ENCODE measurements around the gene ARID5A. TPM values are rescaled to one million over a fixed set of nuclear protein-coding genes. Genes with fewer than 3 reads are reported as not detected.
"Not testable (repeated sequence)": the region's sequence is repeated elsewhere in the genome, so short reads cannot be mapped to it uniquely, and the experiment has no call there.

The ARID5A gene
- total RNA-seq, 1 donor = 7.6 TPM

DNA sequence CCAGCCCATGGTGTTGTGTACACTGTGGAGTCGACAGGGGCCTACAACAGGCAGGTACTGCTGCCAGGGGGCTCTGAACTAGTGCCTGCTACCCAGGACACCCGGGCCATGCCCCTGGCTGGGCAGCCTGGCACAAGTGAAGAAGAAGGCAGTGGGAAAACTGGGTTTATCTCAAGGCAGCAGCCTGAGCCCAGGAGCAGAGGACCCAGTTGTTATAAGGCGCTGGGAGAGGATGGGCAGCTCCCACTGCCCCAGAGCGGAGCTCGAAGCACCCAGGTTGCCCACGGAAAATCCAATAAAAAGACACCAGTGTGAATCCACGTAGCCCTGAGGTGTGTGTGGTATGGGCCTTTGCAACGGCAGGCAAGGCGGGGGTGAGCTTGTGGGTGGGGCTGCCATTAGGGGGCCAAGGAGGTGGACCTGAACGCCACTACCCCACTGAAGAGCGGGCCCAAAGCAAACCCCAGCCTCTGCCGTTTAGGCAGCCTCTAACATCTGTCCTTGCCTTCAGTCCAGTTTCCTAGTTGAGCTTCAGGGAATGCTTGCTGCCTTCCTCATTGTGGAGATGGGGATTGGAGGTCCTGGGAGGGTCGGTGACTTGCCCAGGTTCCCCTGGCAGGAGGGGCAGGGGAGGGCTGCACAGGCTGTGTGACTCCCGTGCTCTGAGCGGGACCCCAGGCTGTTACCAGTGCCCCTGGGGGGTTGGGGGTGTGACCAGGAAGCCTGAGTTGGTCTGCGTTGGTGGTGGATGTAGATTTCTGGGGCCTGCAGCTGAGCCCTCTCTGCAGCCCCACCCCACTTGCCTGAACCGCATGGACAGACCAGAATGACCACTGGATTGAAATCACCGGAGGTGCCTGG is 16.0 kb downstream of the ARID5A start:
- no peak overlapping the region for H2AFZ ChIP-seq (ENCODE audit: low read length)
- TF ChIP-seq, protein P1, sequence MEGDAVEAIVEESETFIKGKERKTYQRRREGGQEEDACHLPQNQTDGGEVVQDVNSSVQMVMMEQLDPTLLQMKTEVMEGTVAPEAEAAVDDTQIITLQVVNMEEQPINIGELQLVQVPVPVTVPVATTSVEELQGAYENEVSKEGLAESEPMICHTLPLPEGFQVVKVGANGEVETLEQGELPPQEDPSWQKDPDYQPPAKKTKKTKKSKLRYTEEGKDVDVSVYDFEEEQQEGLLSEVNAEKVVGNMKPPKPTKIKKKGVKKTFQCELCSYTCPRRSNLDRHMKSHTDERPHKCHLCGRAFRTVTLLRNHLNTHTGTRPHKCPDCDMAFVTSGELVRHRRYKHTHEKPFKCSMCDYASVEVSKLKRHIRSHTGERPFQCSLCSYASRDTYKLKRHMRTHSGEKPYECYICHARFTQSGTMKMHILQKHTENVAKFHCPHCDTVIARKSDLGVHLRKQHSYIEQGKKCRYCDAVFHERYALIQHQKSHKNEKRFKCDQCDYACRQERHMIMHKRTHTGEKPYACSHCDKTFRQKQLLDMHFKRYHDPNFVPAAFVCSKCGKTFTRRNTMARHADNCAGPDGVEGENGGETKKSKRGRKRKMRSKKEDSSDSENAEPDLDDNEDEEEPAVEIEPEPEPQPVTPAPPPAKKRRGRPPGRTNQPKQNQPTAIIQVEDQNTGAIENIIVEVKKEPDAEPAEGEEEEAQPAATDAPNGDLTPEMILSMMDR (IDR thresholded peaks at IDR 0.05; ENCODE audit: extremely low read depth, low read depth, low read length) = no peak
- H3K36me3 ChIP-seq (ENCODE audit: insufficient read depth, low read length) = peaks cover 5% of the 10 kb centered on the region
- H3K4me1 ChIP-seq (ENCODE audit: insufficient read depth, low read length) = peaks cover 21% of the 10 kb centered on the region
- no peaks in the 10 kb centered on the region for H4K20me1 ChIP-seq (ENCODE audit: insufficient read depth, low read length)
- no peaks in the 10 kb centered on the region for H3K27me3 ChIP-seq (ENCODE audit: insufficient read depth, low read length)
- H3K4me2 ChIP-seq (ENCODE audit: insufficient read depth, low read length) = no peak overlapping the region
- H3K4me3 ChIP-seq (ENCODE audit: insufficient read depth, low read length) = no peak overlapping the region
- no peaks in the 10 kb centered on the region for H3K79me2 ChIP-seq (ENCODE audit: insufficient read depth, low read length)
- no peak overlapping the region for H3K27ac ChIP-seq (ENCODE audit: low read depth, low read length)
- H3K9me3 ChIP-seq (ENCODE audit: low read depth, low read length) = no peaks in the 10 kb centered on the region
- peak; percentile 57 for DNase-seq (ENCODE audit: insufficient read length, low spot score, missing footprints)

DNA sequence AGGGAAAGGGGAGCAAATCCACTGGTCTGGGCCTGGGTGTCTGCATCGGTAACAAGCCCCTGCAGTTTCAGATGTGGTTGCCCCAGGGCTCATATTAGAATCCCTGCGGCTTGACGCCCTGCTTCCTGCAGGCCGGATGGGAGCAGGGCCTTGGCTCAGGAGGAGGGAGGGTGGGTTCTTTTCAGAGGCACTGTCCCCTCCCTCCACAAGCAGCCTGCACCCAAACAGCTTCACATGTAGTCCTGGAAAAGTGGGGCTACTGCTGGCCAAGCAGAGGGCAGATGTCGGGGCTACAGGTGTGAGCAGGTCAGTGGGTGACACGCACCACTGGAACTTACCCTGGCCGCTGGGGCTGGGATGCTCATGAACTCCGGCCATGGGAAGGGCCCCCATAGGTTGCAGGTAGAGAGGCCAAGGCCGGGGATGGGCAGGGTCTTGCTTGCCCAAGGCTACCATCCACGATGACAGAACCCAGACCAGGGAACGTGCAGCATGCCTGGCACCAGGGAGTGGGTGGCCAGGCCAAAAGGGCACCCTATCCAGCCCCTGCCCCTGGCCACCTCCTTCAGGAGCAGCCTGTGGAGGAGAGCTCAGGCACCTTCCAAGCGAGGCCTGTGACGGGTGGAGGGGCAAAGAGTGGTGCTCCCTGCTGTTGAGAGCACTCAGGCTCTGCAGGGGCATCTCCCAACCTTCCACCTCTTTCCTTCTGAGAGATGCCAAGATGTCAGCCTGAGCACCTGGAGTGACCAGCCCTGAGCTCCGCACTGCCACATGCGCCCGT is 16.8 kb downstream of the ARID5A start:
- no peaks in the 10 kb centered on the region for H4K20me1 ChIP-seq (ENCODE audit: insufficient read depth, low read length)
- no peak overlapping the region for H3K4me2 ChIP-seq (ENCODE audit: insufficient read depth, low read length)
- no peaks in the 10 kb centered on the region for H3K27me3 ChIP-seq (ENCODE audit: insufficient read depth, low read length)
- TF ChIP-seq, protein P1 (IDR thresholded peaks at IDR 0.05; ENCODE audit: extremely low read depth, low read depth, low read length) = no peak
- DNase-seq (ENCODE audit: insufficient read length, low spot score, missing footprints) = peak; percentile 47
- no peak overlapping the region for H3K4me3 ChIP-seq (ENCODE audit: insufficient read depth, low read length)
- H3K27ac ChIP-seq (ENCODE audit: low read depth, low read length) = no peak overlapping the region
- H3K9me3 ChIP-seq (ENCODE audit: low read depth, low read length) = no peaks in the 10 kb centered on the region
- H2AFZ ChIP-seq (ENCODE audit: low read length) = no peak overlapping the region
- peaks cover 5% of the 10 kb centered on the region for H3K36me3 ChIP-seq (ENCODE audit: insufficient read depth, low read length)
- no peaks in the 10 kb centered on the region for H3K79me2 ChIP-seq (ENCODE audit: insufficient read depth, low read length)
- peaks cover 14% of the 10 kb centered on the region for H3K4me1 ChIP-seq (ENCODE audit: insufficient read depth, low read length)

DNA sequence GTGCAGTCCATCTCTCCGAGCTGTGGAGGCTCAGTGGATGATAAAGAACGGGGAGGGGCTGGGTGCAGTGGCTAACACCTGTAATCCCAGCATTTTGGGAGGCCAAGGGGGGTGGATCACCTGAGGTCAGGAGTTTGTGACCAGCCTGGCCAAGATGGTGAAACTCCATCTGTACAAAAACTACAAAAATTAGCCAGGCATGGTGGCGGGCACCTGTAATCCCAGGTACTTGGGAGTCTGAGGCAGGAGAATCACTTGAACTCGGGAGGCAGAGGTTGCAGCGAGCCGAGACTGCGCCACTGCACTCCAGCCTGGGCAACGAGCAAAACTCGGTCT is 17.4 kb downstream of the ARID5A start:
- H3K36me3 ChIP-seq (ENCODE audit: insufficient read depth, low read length); H3K79me2 ChIP-seq (ENCODE audit: insufficient read depth, low read length); H4K20me1 ChIP-seq (ENCODE audit: insufficient read depth, low read length); H3K9me3 ChIP-seq (ENCODE audit: low read depth, low read length); DNase-seq (ENCODE audit: insufficient read length, low spot score, missing footprints); H3K27me3 ChIP-seq (ENCODE audit: insufficient read depth, low read length); H3K27ac ChIP-seq (ENCODE audit: low read depth, low read length): not testable (repeated sequence)
- Histone ChIP-seq H3K4me1 (ENCODE audit: insufficient read depth, low read length) (peaks cover 11% of the 10 kb centered on the region), H2AFZ (ENCODE audit: low read length) (peak overlapping the region; percentile 89), H3K4me2 (ENCODE audit: insufficient read depth, low read length) (peak overlapping the region; percentile 72), H3K4me3 (ENCODE audit: insufficient read depth, low read length) (peak overlapping the region; percentile 39)

DNA sequence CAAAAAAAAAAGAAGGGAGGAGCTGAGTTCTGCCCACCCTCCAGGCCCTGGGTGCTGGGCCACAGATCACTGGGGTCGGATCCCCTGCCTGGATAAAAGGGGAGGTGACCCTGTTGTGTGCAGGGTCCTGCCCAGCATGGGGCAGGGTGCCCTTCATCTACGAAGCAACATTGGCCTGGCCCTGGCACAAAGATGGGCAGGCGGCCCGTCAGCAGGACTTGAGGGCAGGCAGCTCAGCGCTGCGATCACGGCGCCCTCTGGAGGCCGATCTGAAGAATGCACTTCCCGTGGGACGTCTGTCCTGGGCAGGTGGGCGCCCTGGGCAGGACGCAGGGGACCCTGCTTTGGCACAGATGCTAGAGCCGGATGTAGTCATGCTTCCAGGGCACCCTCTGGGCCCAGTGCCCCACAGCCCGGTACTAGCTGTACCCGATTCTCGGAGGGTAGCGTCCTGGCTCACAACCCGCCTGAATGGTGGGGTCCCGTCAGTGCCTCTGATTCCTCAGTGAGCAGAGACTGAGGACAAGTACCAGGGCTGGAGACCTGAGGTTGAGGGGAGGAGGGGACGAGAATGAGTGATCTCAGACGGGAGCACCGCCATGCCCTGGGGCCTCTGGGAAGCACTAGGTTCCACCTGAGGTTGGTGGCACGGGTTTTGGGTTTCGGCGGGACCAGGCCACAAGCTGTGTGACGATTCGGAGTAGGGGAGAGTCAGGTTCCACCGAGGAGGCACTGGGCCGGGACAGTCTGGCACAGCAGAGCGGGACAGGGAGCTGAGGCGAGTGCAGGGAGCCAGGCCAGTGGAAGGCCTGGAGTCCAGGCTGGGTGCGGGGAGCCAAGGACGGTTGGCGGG is 18.0 kb downstream of the ARID5A start:
- peak overlapping the region; percentile 39 for H3K4me3 ChIP-seq (ENCODE audit: insufficient read depth, low read length)
- H3K9me3 ChIP-seq (ENCODE audit: low read depth, low read length) = no peaks in the 10 kb centered on the region
- H3K36me3 ChIP-seq (ENCODE audit: insufficient read depth, low read length) = peaks cover 5% of the 10 kb centered on the region
- H3K27me3 ChIP-seq (ENCODE audit: insufficient read depth, low read length) = no peaks in the 10 kb centered on the region
- H3K27ac ChIP-seq (ENCODE audit: low read depth, low read length) = no peak overlapping the region
- peak overlapping the region; percentile 89 for H2AFZ ChIP-seq (ENCODE audit: low read length)
- TF ChIP-seq, protein P1 (IDR thresholded peaks at IDR 0.05; ENCODE audit: extremely low read depth, low read depth, low read length) = peak; percentile 86
- peak; percentile 98 for DNase-seq (ENCODE audit: insufficient read length, low spot score, missing footprints)
- peak overlapping the region; percentile 72 for H3K4me2 ChIP-seq (ENCODE audit: insufficient read depth, low read length)
- H3K4me1 ChIP-seq (ENCODE audit: insufficient read depth, low read length) = peaks cover 11% of the 10 kb centered on the region
- no peaks in the 10 kb centered on the region for H3K79me2 ChIP-seq (ENCODE audit: insufficient read depth, low read length)
- no peaks in the 10 kb centered on the region for H4K20me1 ChIP-seq (ENCODE audit: insufficient read depth, low read length)
